ENCODE measurements around the gene HEXB.

Gene HEXB

DNA sequence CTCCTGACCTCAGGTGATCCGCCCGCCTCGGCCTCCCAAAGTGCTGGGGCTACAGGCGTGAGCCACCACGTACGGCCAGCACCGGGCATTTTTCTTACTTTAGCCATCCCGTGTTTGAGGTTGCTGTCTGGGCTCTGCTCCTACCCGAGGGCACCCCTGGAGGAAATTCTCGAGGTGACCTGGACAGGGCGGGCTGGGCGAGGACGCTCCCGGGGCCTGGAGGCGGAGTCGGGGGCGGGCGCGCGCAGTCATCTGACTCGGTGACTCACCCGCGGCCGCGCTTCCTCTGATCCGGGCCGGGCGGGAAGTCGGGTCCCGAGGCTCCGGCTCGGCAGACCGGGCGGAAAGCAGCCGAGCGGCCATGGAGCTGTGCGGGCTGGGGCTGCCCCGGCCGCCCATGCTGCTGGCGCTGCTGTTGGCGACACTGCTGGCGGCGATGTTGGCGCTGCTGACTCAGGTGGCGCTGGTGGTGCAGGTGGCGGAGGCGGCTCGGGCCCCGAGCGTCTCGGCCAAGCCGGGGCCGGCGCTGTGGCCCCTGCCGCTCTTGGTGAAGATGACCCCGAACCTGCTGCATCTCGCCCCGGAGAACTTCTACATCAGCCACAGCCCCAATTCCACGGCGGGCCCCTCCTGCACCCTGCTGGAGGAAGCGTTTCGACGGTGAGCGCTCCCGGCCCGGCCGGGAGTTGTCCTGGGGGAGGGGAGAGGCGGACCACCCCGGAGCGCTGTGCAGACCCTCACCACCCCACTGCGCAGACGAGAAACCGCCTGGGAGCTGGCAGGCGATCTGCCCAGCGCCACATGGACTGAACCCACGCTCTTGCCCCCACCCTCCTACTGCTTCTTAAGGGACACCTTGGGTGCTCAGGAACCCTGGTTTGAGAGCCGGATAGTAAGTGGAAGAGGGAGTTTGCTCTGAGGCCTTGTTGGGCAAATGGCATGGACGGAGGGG, at the start of gene HEXB:
Gene HEXB (plus strand): TSS at position 334 of the 952 bp plus-strand sequence. CDS start 28 bp downstream, at position 362.
- peak; percentile 38 for DNase-seq

- no peak for DNase-seq
Observed at GRCh38 chr5:74636149-74636548, 48.9 kb upstream of the HEXB start.

GRCh38 chr5:74636552-74636951, 48.5 kb upstream of the HEXB start:
- DNase-seq = no peak

DNA sequence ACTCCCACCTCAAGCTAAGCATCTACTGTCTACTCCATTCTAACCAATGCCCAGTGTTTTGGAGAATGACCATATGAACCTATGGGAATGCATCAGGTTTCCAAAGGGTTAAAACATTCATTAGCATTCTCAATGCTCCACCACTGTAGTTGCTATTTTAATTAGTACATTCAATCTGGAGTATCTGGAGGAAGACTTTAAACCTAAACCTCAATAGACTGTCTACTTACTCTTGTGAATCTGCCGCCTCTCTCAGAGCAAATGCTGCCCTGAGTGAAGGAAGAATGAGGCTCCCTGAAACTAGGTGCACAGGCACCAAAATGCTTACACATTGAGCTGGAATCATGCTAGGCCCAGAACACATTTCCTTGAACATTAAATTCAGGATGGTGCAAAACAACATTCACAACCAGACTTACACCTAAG, 46.5 kb upstream of the HEXB start:
- no peak for DNase-seq

DNA sequence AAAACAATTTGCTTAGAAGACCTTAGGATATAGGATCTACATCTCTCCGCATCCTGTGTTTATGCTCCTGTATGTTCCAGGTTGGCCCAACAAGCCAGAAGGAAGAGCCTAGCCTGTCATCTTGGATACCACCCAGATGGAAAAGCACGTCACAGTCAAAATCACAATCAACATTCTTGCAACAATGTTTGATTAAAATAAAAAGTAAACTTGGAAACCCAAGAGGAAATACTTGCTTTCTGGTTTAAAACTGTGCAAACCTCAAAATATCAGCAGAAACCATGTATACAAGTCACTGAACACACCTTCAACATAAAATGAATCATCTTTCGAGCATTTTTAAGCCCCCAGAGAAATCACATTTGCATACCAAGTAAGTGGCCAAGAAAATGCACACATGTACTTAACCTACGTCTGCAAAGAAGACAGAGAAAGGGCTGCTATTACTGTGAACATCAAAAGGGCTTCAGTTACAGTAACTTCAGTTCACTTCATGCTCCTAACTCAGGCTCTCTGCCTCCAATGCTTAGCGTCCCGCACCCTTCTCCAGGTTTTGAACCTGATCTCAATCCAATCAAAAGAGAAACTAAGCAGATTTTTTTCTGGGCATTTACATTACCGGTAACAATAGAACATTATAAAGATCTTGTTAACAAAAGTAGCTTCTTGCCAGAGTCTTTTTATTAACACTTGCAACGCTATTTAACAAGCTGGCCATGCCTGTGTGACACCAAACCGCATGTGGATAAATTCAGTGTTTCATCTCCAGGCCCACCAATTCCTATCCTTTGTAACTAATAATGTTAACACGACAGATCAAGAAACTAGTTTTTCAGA, 45.8 kb upstream of the HEXB start:
- peak; percentile 6 for DNase-seq

DNA sequence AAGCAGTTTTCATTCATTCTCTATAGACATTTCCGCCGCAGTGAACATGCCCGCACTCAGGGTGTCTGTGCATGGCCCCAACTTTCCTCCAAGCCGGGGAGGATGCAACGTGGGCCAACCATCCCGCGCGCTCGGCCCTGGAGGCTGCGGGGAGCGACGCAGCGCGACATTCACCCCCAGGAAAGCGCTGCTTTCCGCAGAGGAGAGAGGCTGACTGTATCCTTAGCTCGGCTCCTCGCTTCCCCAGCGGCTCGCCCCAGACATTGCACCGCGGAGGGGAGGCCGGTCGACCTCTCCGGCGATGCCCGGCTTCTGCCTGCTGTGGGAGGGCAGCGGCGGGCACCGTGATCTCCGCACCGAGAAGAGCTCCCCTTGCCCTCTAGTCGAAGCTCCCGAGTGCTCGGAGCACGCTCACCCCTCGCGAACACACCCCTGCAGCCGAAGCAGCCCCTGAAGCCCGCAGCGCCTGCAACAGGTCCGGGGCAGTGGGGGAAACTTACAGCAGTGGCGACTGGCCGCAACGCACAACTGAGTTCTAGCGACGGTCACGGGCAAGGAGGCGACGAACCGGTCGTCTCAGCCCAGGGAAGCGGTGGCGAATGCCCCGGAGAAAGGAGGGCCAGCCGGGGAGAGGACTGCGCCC, 45.1 kb upstream of the HEXB start:
- peak; percentile 30 for DNase-seq

- peak; percentile 56 for DNase-seq
Observed at GRCh38 chr5:74640450-74640953, 44.5 kb upstream of the HEXB start, which contains the start of gene ENC1. ENC1 (minus strand) TSS chr5:74640728; CDS start chr5:74636485, 4,243 bp downstream.

DNA sequence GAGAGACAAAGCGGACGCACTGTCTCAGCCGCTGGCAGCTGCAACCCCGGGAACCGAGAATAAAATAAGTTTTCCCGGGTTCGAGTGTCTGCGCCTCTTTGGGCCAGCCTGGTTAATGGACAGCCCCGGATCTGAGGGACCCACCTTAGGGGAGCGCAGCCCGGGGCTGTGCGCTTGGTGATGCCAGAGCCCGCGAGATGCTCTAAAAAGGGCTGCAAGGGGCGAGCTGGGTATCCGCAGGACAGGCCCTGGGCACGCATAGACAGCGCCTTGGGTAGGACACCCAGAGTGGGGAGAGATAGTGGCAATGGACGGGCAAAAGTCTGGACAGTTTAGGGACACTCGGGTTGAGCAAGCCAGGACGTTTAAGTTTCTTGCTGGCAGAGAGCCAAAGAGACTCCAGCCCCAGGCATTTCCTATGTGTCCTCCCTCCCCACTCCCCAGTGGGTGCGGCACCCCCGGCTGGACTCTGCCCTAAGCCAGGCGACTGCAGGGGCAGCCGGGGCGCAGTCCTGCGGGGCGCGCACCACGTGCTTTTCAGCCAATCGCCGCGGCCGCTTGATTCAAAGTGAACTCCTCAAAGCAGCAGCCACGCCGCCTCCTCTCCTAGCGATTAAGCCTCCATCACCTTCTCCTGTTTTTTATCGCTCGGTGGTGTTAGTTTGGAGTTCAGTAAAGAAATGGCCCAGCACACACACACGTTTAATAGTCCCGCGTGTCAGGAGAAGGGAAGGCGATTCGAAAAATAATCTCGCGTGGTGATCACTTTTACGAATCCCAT, 43.9 kb upstream of the HEXB start:
- peak; percentile 56 for DNase-seq

DNA sequence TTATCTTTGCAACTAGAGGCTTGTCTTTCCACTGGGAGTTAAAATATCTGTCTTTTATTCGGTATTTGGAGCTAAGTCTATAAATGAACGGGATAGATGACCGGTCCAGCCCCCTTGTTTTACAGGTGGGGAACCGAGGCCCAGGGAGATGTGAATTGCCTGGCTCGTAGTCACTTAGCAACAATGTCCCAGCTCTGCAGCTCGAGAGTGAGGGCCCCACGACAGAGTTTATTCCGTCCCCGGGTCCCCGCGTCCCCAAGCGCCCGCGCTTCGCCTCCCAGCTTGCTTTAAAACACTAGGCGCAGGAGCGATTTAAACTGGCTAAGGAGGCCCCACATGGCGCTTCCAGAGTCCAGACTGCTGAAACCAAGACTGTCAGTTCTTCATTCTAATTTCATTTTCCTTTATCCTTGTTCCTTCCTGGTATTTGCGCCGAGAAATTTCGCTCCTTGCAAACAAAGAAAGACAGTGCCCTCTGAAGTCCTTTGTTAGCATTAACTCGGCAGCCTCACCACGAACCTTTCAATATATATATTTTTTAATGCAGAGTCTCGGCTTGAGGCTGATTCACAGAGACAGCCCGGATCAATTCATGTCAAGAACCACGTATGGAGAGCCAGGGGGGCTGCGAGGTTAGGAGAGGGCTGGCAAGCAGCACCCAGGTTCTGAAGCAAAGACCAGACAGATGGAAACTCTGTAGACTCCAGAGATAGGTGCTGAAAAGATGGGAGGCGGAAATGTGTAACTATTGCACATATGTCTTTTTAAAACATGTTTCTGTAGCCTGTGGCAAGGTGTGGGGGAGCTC, 43.1 kb upstream of the HEXB start:
- peak; percentile 34 for DNase-seq

DNA sequence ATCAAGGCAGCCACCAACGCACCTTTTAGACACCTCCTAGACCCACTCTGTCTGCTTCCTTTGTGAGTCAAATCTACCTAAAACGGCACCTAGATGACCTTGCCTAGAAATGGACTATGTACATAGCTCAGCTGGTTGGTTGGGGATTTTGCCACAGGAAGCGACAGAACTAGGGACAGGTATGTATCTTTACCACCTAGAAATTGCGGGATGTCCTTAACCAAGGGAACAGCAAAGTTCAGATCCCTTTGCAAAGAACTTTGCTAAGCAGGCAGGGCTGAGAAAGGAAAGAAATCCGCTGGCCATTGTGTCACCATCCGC, 42.5 kb upstream of the HEXB start:
- no peak for DNase-seq

DNA sequence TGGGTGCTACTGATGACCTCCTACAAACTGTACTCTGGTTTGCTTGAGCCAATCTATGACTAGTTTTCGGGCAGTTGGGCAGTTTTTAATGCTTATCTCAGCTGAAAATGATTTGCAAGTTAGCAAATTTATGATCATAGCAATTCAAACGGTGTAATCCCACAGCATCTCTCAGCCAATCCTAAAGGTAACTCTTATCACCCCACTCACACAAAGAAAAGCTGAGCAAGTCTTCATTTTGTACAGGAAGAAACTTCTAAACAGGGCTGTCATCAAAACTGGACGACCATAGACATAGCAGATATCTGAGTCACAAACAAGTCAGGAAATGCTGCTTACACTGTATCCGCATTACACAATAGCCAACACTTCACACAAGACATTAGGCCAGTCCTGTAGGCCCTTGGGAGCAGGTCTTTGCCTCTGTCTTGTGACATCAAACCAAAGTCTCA, 41.9 kb upstream of the HEXB start:
- DNase-seq = no peak

- peak; percentile 40 for DNase-seq
Observed at GRCh38 chr5:74647096-74647495, 37.9 kb upstream of the HEXB start.

DNA sequence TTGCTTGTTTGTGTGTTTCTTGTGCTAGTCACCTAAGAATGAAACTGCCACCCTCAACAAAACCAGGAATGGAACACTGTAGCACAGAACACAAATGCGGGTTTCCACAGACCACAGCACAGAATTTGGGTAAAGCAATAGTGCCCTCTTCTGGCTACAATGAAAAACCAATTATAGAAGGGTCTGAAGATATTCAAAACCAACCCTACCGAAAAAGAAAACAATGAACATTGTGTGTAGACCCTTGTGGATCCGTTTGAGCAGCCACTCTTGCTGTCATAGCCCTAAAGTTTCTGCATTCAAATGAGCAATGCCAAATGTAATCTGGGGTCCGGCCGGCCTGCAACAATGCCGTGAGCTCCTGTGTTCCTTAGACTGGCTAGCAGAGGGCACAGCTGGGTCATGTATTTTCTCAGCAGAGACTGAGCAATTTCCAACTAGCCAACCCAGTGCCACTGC, 36.2 kb upstream of the HEXB start:
- peak; percentile 59 for DNase-seq

GRCh38 chr5:74649421-74649973, 35.5 kb upstream of the HEXB start:
- DNase-seq = no peak

- no peak for DNase-seq
Observed at GRCh38 chr5:74651710-74652109, 33.3 kb upstream of the HEXB start.

DNA sequence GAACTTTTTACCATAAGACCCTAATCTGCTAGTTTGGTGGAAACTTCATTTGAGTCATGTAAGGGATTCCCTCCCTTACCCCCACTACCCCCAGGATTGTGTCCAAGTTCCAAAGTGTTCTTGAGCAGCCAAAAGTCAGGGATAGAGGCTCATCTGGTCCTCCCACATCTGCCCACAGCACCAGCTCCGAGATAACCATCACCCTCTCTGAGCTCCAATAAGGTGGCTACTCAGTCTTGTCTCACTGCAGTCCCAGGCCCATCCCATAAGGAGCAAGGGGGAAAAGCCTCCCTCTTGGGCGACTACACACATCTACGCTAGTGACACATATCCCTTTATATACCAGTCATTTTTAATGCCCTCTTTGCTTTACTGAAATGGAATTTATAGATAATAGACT, 32.5 kb upstream of the HEXB start:
- DNase-seq = no peak

DNA sequence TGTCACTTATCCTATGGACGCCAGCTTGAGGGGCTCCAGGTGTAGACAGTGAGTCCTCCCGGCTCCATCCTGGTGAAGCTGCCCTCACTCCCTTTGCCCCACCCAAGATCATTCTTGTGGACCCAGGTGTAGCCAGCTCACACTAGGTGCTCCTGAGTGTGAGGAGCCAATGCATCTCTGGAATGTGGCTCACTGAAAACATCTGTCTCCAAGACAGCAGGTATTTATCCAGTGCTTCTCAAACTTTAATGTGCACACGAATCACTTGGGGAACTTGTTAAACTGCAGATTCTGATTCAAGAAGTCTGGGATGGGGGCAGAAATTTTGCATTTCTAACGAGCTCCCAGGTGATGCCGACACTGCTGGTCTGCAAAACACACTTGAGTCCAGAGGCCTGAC, 31.0 kb upstream of the HEXB start:
- no peak for DNase-seq

DNA sequence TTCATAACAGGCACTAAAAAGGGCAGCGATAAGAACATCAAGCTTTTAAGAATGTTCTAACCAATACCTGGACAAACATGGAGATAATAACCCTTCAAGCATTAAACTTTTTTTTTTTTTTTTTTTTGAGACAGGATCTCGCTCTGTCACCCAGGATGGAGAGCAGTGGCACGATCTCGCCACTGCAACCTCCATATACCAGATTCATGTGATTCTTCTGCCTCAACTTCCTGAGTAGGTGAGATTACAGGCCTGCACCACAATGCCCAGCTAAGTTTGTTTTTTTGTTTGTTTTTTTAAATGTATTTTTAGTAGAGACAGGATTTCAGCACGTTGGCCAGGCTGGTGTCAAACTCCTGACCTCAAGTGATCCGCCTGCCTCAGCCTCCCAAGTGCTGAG, 29.8 kb upstream of the HEXB start:
- no peak for DNase-seq

GRCh38 chr5:74655716-74656115, 29.3 kb upstream of the HEXB start:
- DNase-seq = no peak

DNA sequence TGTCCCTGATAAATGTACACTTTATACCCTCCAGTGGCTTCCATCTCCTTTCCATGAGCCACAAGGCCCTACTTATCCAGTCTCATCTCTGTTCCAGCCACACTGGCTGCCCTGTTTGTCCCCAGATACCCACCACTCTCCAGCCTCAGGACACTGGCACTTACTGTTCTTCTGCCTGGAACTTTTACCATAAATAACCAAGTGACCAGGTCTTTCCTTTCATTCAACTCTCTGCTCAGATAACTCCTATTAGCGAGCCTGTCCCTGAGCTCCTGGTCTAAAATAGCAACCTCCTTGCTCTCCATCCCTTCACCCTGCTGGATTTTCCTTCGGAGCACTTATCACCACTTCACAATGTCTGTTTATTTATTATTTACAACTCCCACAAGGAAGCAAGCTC, 27.9 kb upstream of the HEXB start:
- DNase-seq = no peak

DNA sequence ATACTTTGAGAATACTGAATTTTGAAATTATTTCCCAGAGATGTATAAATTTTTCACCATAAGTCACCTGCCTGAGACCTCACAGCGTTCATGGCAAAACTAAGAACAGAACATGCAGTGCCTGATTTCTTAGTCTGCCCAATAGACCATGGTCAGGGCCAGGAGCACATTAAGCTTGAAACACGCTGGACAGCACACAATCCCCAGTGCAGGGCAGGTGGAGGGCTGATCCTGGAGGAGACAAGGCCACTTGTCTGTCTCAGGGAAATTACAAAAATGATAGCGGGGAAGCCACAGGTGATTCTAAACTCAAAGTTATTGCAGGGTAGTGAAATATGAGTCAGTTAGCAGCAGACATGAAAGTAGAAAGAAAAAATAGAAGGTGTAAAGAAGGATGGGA, 25.9 kb upstream of the HEXB start:
- DNase-seq = no peak
